GM18498 (cell line): ENCODE data around the gene MRO.

Experiments used
- ATAC-seq: cut with Tn5 transposase; IDR thresholded peaks from one replicate; pipeline ENCODE4 v1.9.1; 2021; ENCODE audit warnings: mild to moderate bottlenecking, moderate library complexity; ENCODE audit not compliant: unreplicated experiment

Gene MRO

DNA sequence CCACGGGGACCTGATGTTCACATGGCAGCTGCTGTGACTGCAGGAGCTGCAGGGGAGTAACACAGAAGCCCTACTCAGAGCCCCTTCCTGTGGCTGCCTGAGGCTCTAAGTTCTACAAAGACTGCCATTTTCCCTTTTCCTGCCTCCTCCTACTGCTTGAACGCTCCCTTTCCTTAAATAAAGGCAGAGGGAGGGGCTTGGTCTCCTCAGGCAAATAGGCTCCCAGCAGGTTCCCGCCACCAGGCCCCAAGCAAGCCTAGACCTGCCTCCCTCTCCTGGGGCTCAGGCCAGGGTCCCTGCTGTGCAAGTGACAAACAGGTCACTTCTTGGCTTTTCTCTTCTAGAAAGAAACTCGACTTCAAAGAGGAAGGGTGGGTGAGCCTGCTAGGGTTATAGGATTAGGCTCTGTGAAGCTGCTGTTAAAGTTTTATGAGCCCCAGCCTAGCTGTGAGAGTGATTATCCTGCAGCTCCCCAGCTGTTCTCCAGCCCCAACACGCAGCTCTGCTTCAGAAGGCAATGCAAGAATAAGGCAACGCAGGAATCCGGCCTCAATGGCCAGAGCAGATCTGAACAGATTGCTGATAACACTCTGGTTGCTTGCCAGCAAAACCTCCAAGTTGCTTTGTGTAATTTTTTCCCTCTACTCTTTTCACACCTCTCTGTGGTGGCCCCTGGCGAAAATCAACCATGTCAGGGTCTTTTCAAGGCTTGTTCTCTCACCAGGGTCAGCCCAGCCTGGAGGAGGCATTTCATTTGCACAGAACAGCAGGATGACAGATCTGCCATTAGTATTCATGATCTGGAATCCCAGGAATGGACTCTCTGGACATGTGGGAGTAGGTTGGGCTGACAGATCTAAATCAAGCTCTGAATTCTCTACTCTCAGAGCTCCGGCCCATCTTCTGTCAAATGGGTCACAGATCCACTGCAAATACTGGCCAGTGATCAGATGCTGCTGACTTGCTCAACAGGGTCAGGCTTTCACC is 71.3 kb downstream of the MRO start:
- ATAC-seq: no peak

- no peak for ATAC-seq
Observed at GRCh38 chr18:50747849-50748242, 72.0 kb downstream of the MRO start.

GRCh38 chr18:50745945-50746344 is 73.9 kb downstream of the MRO start:
- ATAC-seq: no peak
